ENCODE data around the gene ITGB7.

The ITGB7 gene

GRCh38 chr12:53186745-53187144 is 20.3 kb downstream of the ITGB7 start:
- peak overlapping the region; percentile 47 for H3K27ac ChIP-seq
- TF ChIP-seq ZFX (IDR thresholded peaks at IDR 0.05) (no peak), CTCF (conservative IDR thresholded peaks at IDR 0.05) (no peak)

GRCh38 chr12:53185582-53186153 is 21.4 kb downstream of the ITGB7 start:
- TF ChIP-seq ZFX (IDR thresholded peaks at IDR 0.05) (no peak), CTCF (conservative IDR thresholded peaks at IDR 0.05) (no peak)

GRCh38 chr12:53184828-53185227 is 22.2 kb downstream of the ITGB7 start:
- TF ChIP-seq CTCF (conservative IDR thresholded peaks at IDR 0.05) (no peak), ZFX (IDR thresholded peaks at IDR 0.05) (no peak)
- H3K27ac ChIP-seq, result no peak overlapping the region

More at GRCh38 chr12:53185582-53186153, 21.4 kb downstream of the ITGB7 start:
- H3K27ac ChIP-seq, result no peak overlapping the region

DNA sequence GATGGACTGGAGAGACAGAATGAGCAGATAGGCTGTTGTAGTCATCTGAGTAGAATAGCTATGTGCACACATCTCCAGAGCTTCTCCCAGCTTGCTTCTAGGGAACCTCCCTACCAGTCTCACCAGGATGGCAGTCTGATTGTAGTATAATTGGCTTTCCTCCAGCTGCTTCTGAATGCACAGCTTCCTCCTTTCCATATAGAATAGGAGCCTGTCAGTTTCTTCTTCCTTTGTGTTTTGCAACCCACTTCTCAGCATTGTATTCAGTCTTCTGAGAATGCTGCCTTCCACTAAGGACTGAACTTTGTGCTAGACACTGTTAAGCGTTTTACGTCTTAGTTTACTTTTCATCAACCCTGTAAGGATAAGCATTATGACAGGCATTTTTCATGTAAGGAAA is 24.1 kb downstream of the ITGB7 start:
- no peak overlapping the region for H3K27ac ChIP-seq
- TF ChIP-seq ZFX (IDR thresholded peaks at IDR 0.05) (no peak), CTCF (conservative IDR thresholded peaks at IDR 0.05) (no peak)

DNA sequence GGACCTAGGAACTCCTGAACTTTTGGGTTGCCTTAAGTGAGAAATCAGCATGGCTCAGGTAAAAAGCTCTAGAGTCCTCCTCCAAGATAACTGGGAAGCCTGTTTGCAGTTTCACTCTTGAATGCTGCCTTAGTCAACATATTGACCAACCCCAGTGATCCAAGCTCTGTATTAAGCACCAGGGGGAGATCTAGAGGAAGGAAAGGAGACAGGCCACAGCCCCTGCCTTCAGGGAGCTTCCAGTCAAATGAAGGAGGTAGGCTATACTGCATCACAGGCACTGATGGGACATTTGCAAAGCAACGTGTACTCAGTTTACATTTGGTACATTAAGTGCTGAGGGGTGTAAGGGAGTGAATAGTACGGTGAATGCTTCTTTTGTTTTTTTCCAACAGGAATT is 25.1 kb downstream of the ITGB7 start:
- H3K27ac ChIP-seq, result peak overlapping the region; percentile 84; the same call in 1 of the 2 replicates

GRCh38 chr12:53180931-53181645 is 26.0 kb downstream of the ITGB7 start:
- H3K27ac ChIP-seq, result peak overlapping the region; percentile 84
- no peak; the same call in 1 of the 2 replicates for TF ChIP-seq CTCF (conservative IDR thresholded peaks at IDR 0.05)
- TF ChIP-seq ZFX (IDR thresholded peaks at IDR 0.05), result no peak

More for the DNA sequence above, 25.1 kb downstream of the ITGB7 start:
- TF ChIP-seq ZFX (IDR thresholded peaks at IDR 0.05) (no peak), CTCF (conservative IDR thresholded peaks at IDR 0.05) (no peak)

- H3K27ac ChIP-seq, result peak within 1 kb of the TSS; percentile 84
- no peak for TF ChIP-seq CTCF (conservative IDR thresholded peaks at IDR 0.05)
- no peak; the same call in 1 of the 2 replicates for TF ChIP-seq ZFX (IDR thresholded peaks at IDR 0.05)
These were observed 26.7 kb downstream of the ITGB7 start, which contains the start of the genes CSAD and ZNF740 for GRCh38 chr12:53180220-53180930. Gene CSAD, minus strand, starts transcription at chr12:53180925. Its CDS starts 7,455 bp downstream, at chr12:53173470. Gene ZNF740, plus strand, starts transcription at chr12:53180722. Its CDS starts 1,262 bp downstream, at chr12:53181984.
